HCT116 (cell line): ENCODE results near the gene ELMOD1. TPM values are rescaled to one million over a fixed set of nuclear protein-coding genes. Genes with fewer than 3 reads are reported as not detected.

ENCODE experiments used
- ATAC-seq: fragments of 200-7000 bp; cut with Tn5 transposase; 2 replicates; pipeline ENCODE4 v1.9.1; 2020; ENCODE audit warnings: mild to moderate bottlenecking, moderate library complexity
- BruUV-seq: library from RNA; stranded (reverse); fragments of 400-500 nt; replicated peaks from 2 replicates; lab custom pipeline; 2021; lab: Mats Ljungman, UMichigan
- CTCF ChIA-PET: fragments of 300-600 bp; sonication (Branson Sonifier 250); formaldehyde crosslinking; loops from one replicate; lab custom pipeline; 2021; ENCODE audit warnings: antibody characterized with exemption; lab: Charles Lee
- POLR2A ChIA-PET: fragments of 300-600, 350-600 bp; sonication (Branson Sonifier 250); formaldehyde crosslinking; loops from one replicate; lab custom pipeline; 2021; ENCODE audit warnings: antibody characterized with exemption; lab: Charles Lee
- RAD21 ChIA-PET, 2 experiments: fragments of 300-600 bp; sonication (Branson Sonifier 250); formaldehyde crosslinking; loops; one replicate each; lab custom pipeline; 2023; ENCODE audit warnings: low total read pairs in 2 of 2; ENCODE audit not compliant: uncharacterized antibody in 2 of 2, unreplicated experiment in 2 of 2, low non-redundant PET in 1 of 2; lab: Charles Lee
- DNase-seq: peaks from one replicate; pipeline ENCODE4 v3.0.0-alpha.2; 2010; ENCODE audit warnings: low read depth, low spot score
- H2AFZ ChIP-seq: fragments of 200-600 bp; shearing (Covaris generic), sonication (generic); 2 replicates; pipeline ENCODE4 v1.6.1; 2017; ENCODE audit warnings: low read depth, mixed run types, mixed read lengths, antibody characterized with exemption, low read length; ENCODE audit not compliant: poor library complexity, severe bottlenecking
- H3K27ac ChIP-seq: 2 replicates; pipeline ENCODE4 v1.5.1; 2012; ENCODE audit warnings: low read depth, low read length
- H3K27me3 ChIP-seq: fragments of 200-600 bp; sonication (generic); 2 replicates; pipeline ENCODE4 v1.6.1; 2016; ENCODE audit warnings: mixed run types, low read length, mixed read lengths; ENCODE audit not compliant: insufficient read depth
- H3K36me3 ChIP-seq, 2 experiments: fragments of 200-500 bp in 1 of 2; fragments of 200-600 bp in 1 of 2; sonication (Bioruptor generic) in 1 of 2; sonication (generic) in 1 of 2; 2 replicates each; pipeline versions ENCODE4 v1.5.1 to v1.6.1; 2014 to 2016; ENCODE audit warnings: low read length in 2 of 2, inconsistent platforms in 1 of 2, mixed read lengths in 1 of 2, mixed run types in 1 of 2; ENCODE audit not compliant: insufficient read depth in 2 of 2, control insufficient read depth in 1 of 2
- H3K4me1 ChIP-seq, 2 experiments: fragments of 200-600 bp in 1 of 2; sonication (generic) in 1 of 2; 2 replicates each; pipeline versions ENCODE4 v1.5.1 to v1.6.1; 2012 to 2017; ENCODE audit warnings: low read length in 2 of 2, inconsistent platforms in 1 of 2, mild to moderate bottlenecking in 1 of 2, mixed read lengths in 1 of 2, mixed run types in 1 of 2, moderate library complexity in 1 of 2; ENCODE audit not compliant: insufficient read depth in 2 of 2, control insufficient read depth in 1 of 2
- H3K4me2 ChIP-seq: fragments of 200-600 bp; sonication (generic); 2 replicates; pipeline ENCODE4 v1.6.1; 2017; ENCODE audit warnings: mixed run types, low read length, mixed read lengths
- H3K4me3 ChIP-seq, 2 experiments: fragments of 200-600 bp in 1 of 2; sonication (generic) in 1 of 2; replicated peaks in 1 of 2; 2 replicates each; pipeline ENCODE4 v1.5.1; 2011 to 2016; ENCODE audit warnings: low read length in 2 of 2, control low read depth in 1 of 2, low read depth in 1 of 2, mild to moderate bottlenecking in 1 of 2, mixed read lengths in 1 of 2, mixed run types in 1 of 2
- H3K79me2 ChIP-seq: fragments of 200-600 bp; sonication (generic); 2 replicates; pipeline ENCODE4 v1.6.1; 2017; ENCODE audit warnings: mild to moderate bottlenecking, mixed run types, low read length, moderate library complexity, mixed read lengths; ENCODE audit not compliant: insufficient read depth
- H3K9ac ChIP-seq: fragments of 200-600 bp; sonication (generic); 2 replicates; pipeline ENCODE4 v1.6.1; 2016; ENCODE audit warnings: low read length, mixed read lengths
- H3K9me2 ChIP-seq: fragments of 200-600 bp; sonication (generic), shearing (Covaris generic); 2 replicates; pipeline ENCODE4 v1.6.1; 2017; ENCODE audit warnings: mixed run types, mild to moderate bottlenecking, moderate library complexity; ENCODE audit not compliant: insufficient read depth
- H3K9me3 ChIP-seq, 2 experiments: fragments of 200-500 bp in 1 of 2; fragments of 200-600 bp in 1 of 2; sonication (Bioruptor generic) in 1 of 2; sonication (generic) in 1 of 2; 2 replicates each; pipeline ENCODE4 v1.6.1; 2014 to 2017; ENCODE audit warnings: low read length in 2 of 2, mixed read lengths in 2 of 2, inconsistent platforms in 1 of 2, low read depth in 1 of 2, mild to moderate bottlenecking in 1 of 2, mixed run types in 1 of 2, moderate library complexity in 1 of 2; ENCODE audit not compliant: control insufficient read depth in 1 of 2, insufficient read depth in 1 of 2
- H4K20me1 ChIP-seq: fragments of 200-600 bp; sonication (generic), shearing (Covaris generic); 2 replicates; pipeline ENCODE4 v1.6.1; 2017; ENCODE audit warnings: mixed run types, mild to moderate bottlenecking, moderate library complexity; ENCODE audit not compliant: insufficient read depth
- ATF3 ChIP-seq: IDR thresholded peaks from 2 replicates; pipeline ENCODE4 v1.6.1; 2012
- ELF1 ChIP-seq: IDR thresholded peaks from 2 replicates; pipeline ENCODE4 v1.6.1; 2012; ENCODE audit warnings: low read depth, borderline replicate concordance
- EZH2 ChIP-seq: fragments of 200-600 bp; sonication (generic); IDR thresholded peaks from 2 replicates; pipeline ENCODE4 v1.6.1; 2017; ENCODE audit warnings: antibody characterized with exemption, mixed run types
- EZH2phosphoT487 ChIP-seq: fragments of 200-600 bp; IDR thresholded peaks from 2 replicates; pipeline ENCODE4 v1.6.1; 2018; ENCODE audit warnings: antibody characterized with exemption, borderline replicate concordance
- MAX ChIP-seq: IDR thresholded peaks from 2 replicates; pipeline ENCODE4 v1.6.1; 2012
- RAD21 ChIP-seq: IDR thresholded peaks from 2 replicates; pipeline ENCODE4 v1.6.1; 2012; ENCODE audit warnings: low read depth, mild to moderate bottlenecking
- REST ChIP-seq: IDR thresholded peaks from 2 replicates; pipeline ENCODE4 v1.6.1; 2012; ENCODE audit warnings: low read depth
- SP1 ChIP-seq: IDR thresholded peaks from 2 replicates; pipeline ENCODE4 v1.6.1; 2012; ENCODE audit warnings: low read depth
- SRF ChIP-seq: IDR thresholded peaks from 2 replicates; pipeline ENCODE4 v1.6.1; 2012; ENCODE audit warnings: low read depth
- YY1 ChIP-seq: IDR thresholded peaks from 2 replicates; pipeline ENCODE4 v1.6.1; 2011; ENCODE audit warnings: low read length, low read depth, moderate library complexity, mild to moderate bottlenecking; ENCODE audit not compliant: insufficient replicate concordance; ENCODE audit errors: extremely low read depth
- intact Hi-C: fragments of 100-400 bp; cut with micrococcal nuclease; formaldehyde crosslinking; loops from 2 replicates; pipeline ENCODE4 v1.10.0; 2022
- total RNA-seq: library from RNA; stranded (reverse); gene quantifications from one replicate; pipeline ENCODE4 v1.2.1, GENCODE V29; 2021; ENCODE audit not compliant: unreplicated experiment

ELMOD1 gene
- total RNA-seq, 1 experiment from 2014 or later, result 2.9 TPM

GRCh38 chr11:107653076-107653475 lies 62.1 kb downstream of the ELMOD1 start:
- Histone ChIP-seq H3K9me2 (no peaks in the 10 kb centered on the region), H3K9me3 (no peaks in the 10 kb centered on the region), H3K79me2 (no peaks in the 10 kb centered on the region), H3K4me3 (no peak overlapping the region), H3K9ac (no peak overlapping the region), H4K20me1 (no peaks in the 10 kb centered on the region), H3K4me1 (no peaks in the 10 kb centered on the region), H3K27ac (no peak overlapping the region), H3K36me3 (no peaks in the 10 kb centered on the region), H2AFZ (no peak overlapping the region), H3K4me2 (no peak overlapping the region), H3K27me3 (no peaks in the 10 kb centered on the region)
- intact Hi-C loops, result no loop called here
- ATAC-seq, result no peak
- BruUV-seq, result no TSS peak
- ChIA-PET CTCF (no interaction called here), RAD21 (no interaction called here), POLR2A (no interaction called here)
- no peak for DNase-seq
- no peak for TF ChIP-seq ATF3
- TF ChIP-seq SRF, result no peak
- TF ChIP-seq ELF1, result no peak
- TF ChIP-seq REST, result no peak

- no peak overlapping the region for H3K4me3 ChIP-seq
- RAD21 ChIA-PET, result no interaction called here
- no peak overlapping the region for H3K9ac ChIP-seq
- CTCF ChIA-PET, result no interaction called here
- no peaks in the 10 kb centered on the region for H3K79me2 ChIP-seq
- intact Hi-C loops, result no loop called here
- no peak overlapping the region for H3K4me2 ChIP-seq
- no peaks in the 10 kb centered on the region for H3K4me1 ChIP-seq
- H3K9me3 ChIP-seq, result no peaks in the 10 kb centered on the region
- no peaks in the 10 kb centered on the region for H4K20me1 ChIP-seq
- H3K36me3 ChIP-seq, result no peaks in the 10 kb centered on the region
- no peaks in the 10 kb centered on the region for H3K27me3 ChIP-seq
- DNase-seq (no peak), ATAC-seq (no peak)
- no peaks in the 10 kb centered on the region for H3K9me2 ChIP-seq
- POLR2A ChIA-PET, result no interaction called here
- no peak overlapping the region for H2AFZ ChIP-seq
- H3K27ac ChIP-seq, result no peak overlapping the region
- no TSS peak for BruUV-seq
- TF ChIP-seq EZH2phosphoT487 (no peak), EZH2 (no peak), YY1 (no peak), SP1 (no peak), MAX (no peak), RAD21 (no peak), ATF3 (no peak), REST (no peak)
Measured at GRCh38 chr11:107655602-107656001, 64.7 kb downstream of the ELMOD1 start.
